Measurements from ENCODE around the gene GOLM1. TPM values are rescaled to one million over a fixed set of nuclear protein-coding genes. Genes with fewer than 3 reads are reported as not detected.

The GOLM1 gene
- total and polyA plus RNA-seq, 2 of the 4 experiments (the other 2 are of a cell fraction) = 54.8 to 59.2 TPM

- no peaks in the 10 kb centered on the region for H3K9me3 ChIP-seq (ENCODE audit: control insufficient read depth, insufficient read depth, low read length)
- ChIA-PET POLR2A (ENCODE audit: unreplicated experiment) (no interaction called here), CTCF (no interaction called here)
- dilution Hi-C loops (cut with HindIII; ENCODE audit: low sequenced_read_pairs, unreplicated experiment) = no loop called here
- no peaks in the 10 kb centered on the region for H3K4me1 ChIP-seq (ENCODE audit: control insufficient read depth, insufficient read depth, low read length)
- no peak for TF ChIP-seq MAZ (IDR thresholded peaks at IDR 0.05; ENCODE audit: borderline replicate concordance, low read depth, low read length)
- no peak for TF ChIP-seq POLR2A (IDR thresholded peaks at IDR 0.05; ENCODE audit: low read depth, low read length)
- no peak for TF ChIP-seq MAFK (IDR thresholded peaks at IDR 0.05; ENCODE audit: low read depth, low read length)
- TF ChIP-seq, protein P1, sequence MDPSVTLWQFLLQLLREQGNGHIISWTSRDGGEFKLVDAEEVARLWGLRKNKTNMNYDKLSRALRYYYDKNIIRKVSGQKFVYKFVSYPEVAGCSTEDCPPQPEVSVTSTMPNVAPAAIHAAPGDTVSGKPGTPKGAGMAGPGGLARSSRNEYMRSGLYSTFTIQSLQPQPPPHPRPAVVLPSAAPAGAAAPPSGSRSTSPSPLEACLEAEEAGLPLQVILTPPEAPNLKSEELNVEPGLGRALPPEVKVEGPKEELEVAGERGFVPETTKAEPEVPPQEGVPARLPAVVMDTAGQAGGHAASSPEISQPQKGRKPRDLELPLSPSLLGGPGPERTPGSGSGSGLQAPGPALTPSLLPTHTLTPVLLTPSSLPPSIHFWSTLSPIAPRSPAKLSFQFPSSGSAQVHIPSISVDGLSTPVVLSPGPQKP (IDR thresholded peaks at IDR 0.05; ENCODE audit: borderline replicate concordance, low read depth, low read length) = no peak
- TF ChIP-seq BHLHE40 (IDR thresholded peaks at IDR 0.05; ENCODE audit: low read depth, low read length) = no peak
- TF ChIP-seq, protein P2, sequence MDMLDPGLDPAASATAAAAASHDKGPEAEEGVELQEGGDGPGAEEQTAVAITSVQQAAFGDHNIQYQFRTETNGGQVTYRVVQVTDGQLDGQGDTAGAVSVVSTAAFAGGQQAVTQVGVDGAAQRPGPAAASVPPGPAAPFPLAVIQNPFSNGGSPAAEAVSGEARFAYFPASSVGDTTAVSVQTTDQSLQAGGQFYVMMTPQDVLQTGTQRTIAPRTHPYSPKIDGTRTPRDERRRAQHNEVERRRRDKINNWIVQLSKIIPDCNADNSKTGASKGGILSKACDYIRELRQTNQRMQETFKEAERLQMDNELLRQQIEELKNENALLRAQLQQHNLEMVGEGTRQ (IDR thresholded peaks at IDR 0.05; ENCODE audit: low read depth, low read length) = no peak
- no peak for TF ChIP-seq SMC3 (IDR thresholded peaks at IDR 0.05; ENCODE audit: low read depth, low read length)
- no peak for TF ChIP-seq CEBPB (IDR thresholded peaks at IDR 0.05; ENCODE audit: low read depth, low read length)
- no peak for TF ChIP-seq FOS (IDR thresholded peaks at IDR 0.05; ENCODE audit: low read depth, low read length)
- TF ChIP-seq RAD21 (IDR thresholded peaks at IDR 0.05; ENCODE audit: low read length) = no peak
- no peak for TF ChIP-seq NFE2L2 (IDR thresholded peaks at IDR 0.05; ENCODE audit: low read depth, low read length)
- no peak for TF ChIP-seq RCOR1 (IDR thresholded peaks at IDR 0.05; ENCODE audit: insufficient replicate concordance, low read length)
- no peak for TF ChIP-seq CTCF (conservative IDR thresholded peaks at IDR 0.05; ENCODE audit: low read depth, low read length)
- TF ChIP-seq CHD1 (IDR thresholded peaks at IDR 0.05; ENCODE audit: low read depth, low read length) = no peak
- TF ChIP-seq RFX5 (IDR thresholded peaks at IDR 0.05; ENCODE audit: low read depth, low read length) = no peak
- TF ChIP-seq MXI1 (IDR thresholded peaks at IDR 0.05; ENCODE audit: borderline replicate concordance, low read depth, low read length) = no peak
- no peak overlapping the region for H2BK5ac ChIP-seq (ENCODE audit: low read depth, low read length, poor library complexity, severe bottlenecking)
- H3K23ac ChIP-seq (ENCODE audit: low read depth, low read length) = no peak overlapping the region
- no peaks in the 10 kb centered on the region for H3K36me3 ChIP-seq (ENCODE audit: control insufficient read depth, insufficient read depth, low read length)
- no peak overlapping the region for H4K91ac ChIP-seq (ENCODE audit: insufficient read depth, low read depth, low read length)
- no peak overlapping the region for H2BK15ac ChIP-seq (ENCODE audit: low read depth, low read length)
- no peak overlapping the region for H2BK20ac ChIP-seq (ENCODE audit: low read depth, low read length)
- WGBS, 2 experiments (ENCODE audit: extremely low coverage in 2 of 2, insufficient read length in 1 of 2) = no CpG with 5 or more reads among the region's 4 CpGs
- H3K27ac ChIP-seq (ENCODE audit: insufficient read depth, low read length) = no peak overlapping the region
- H4K20me1 ChIP-seq (ENCODE audit: insufficient read depth, low read length) = no peaks in the 10 kb centered on the region
- H3K79me1 ChIP-seq (ENCODE audit: low read depth in 1 of 2, low read length in 2 of 2) = no peaks in the 10 kb centered on the region
- no peak overlapping the region for H4K8ac ChIP-seq (ENCODE audit: low read depth in 2 of 2, low read length in 2 of 2)
- in situ Hi-C loops (cut with MboI; ENCODE audit: low sequenced_read_pairs) = no loop called here
- no peak overlapping the region for H4K5ac ChIP-seq (ENCODE audit: low read depth, low read length)
- H3K4me3 ChIP-seq (ENCODE audit: insufficient read depth, low read depth, low read length) = no peak overlapping the region
- H3K4me2 ChIP-seq (ENCODE audit: low read depth, low read length) = no peak overlapping the region
- intact Hi-C loops (cut with micrococcal nuclease) = no loop called here
- H3K56ac ChIP-seq (ENCODE audit: extremely low read depth, insufficient read depth, low read length) = no peak overlapping the region
- no peak overlapping the region for H2AFZ ChIP-seq (replicated peaks; ENCODE audit: low read length, poor library complexity)
- H3K4ac ChIP-seq (ENCODE audit: low read depth, low read length) = no peak overlapping the region
- BruUV-seq (replicated peaks) = no TSS peak
- no peak overlapping the region for H3K18ac ChIP-seq (ENCODE audit: low read depth, low read length)
- H3K27me3 ChIP-seq (ENCODE audit: control insufficient read depth, insufficient read depth, low read length) = peaks cover 5% of the 10 kb centered on the region
- no peak overlapping the region for H2BK120ac ChIP-seq (ENCODE audit: low read depth, low read length)
- no peak for ATAC-seq (ENCODE audit: low read depth)
- no peak overlapping the region for H3K14ac ChIP-seq (replicated peaks; ENCODE audit: low read depth, low read length)
- no peak for DNase-seq
- no peaks in the 10 kb centered on the region for H3K9me1 ChIP-seq (ENCODE audit: insufficient read depth, low read length)
- H2AK5ac ChIP-seq (ENCODE audit: low read depth, low read length) = no peak overlapping the region
- H3K9ac ChIP-seq (ENCODE audit: low read depth, low read length) = no peak overlapping the region
- no peak overlapping the region for H2AK9ac ChIP-seq (replicated peaks; ENCODE audit: low read depth, low read length, poor library complexity)
Observed at GRCh38 chr9:86134361-86134760, 35.0 kb upstream of the GOLM1 start.

Measured in IMR-90 (cell line).